NCI-H226 (cell line): ENCODE results near the gene DAW1.

ENCODE experiments used
- DNase-seq: peaks from one replicate; pipeline ENCODE4 v3.0.0-alpha.2; 2015

DAW1 gene

DNA sequence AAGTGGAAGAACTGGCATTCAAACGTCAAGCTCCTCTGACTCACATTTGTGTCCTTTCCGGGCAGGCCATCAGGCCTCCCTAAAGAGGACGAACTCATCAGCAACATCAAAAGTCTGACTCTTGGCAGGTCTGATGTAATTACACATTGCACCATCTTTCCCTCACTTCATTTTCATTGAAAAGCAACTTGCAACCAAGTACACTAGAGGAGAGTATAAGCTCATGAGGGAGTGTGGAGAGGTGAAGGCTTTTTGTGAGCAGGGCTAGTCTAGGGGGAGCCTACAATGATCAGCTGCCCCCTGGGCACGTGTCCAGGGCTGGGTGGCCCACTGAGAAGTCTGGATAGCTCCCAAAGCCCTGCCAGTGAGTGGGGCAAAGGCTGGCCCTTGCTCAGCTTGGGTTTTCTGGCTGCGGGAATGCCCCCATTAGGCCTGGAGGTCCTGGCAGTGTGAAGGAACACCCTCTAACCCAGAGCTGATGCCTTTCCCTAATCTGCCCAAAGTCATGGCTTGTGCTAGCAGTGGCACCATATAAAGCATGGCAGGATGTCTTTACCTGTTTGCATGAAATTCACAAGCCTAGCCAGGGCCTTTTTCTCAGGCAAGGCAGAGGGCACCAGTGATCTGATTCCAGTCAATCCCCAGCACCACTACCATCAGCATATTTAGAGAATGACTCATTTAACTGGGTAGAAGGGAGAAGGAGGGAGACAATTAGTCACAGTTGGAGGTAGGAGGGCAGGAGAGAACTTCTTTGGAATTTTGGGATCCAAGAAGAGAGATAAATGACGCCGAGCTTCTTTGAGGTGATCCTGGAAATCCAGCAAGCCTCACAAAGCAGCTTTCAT lies 8.5 kb upstream of the DAW1 start:
- DNase-seq: peak; percentile 98

DNA sequence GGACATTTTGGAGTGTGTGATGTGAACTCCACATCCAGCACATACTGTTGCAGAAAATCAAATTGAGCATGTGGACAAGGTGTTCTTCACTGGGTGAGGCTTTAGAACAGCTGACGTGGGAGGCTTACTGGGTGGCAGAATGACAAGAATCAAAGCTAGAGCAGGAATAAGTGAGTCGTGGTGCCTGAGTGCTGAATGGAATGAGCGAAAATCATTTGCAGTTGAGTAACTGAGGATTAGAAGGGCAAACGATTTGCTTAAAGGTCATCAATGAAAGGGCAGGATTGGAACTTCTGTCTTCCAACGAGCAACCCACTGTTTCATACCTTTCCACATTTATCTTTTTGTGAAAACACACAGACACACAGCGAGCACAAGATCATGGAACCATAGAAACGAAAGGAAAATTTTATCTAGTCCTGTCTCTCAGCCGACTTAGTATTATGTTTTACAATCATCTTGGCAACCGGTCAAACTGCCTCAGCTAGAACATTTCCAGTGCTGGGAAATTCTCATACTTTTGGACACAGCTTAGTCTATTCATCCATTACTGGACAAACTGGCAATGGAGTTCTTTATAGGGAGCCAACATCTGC lies 7.2 kb upstream of the DAW1 start:
- DNase-seq: peak; percentile 61

DNA sequence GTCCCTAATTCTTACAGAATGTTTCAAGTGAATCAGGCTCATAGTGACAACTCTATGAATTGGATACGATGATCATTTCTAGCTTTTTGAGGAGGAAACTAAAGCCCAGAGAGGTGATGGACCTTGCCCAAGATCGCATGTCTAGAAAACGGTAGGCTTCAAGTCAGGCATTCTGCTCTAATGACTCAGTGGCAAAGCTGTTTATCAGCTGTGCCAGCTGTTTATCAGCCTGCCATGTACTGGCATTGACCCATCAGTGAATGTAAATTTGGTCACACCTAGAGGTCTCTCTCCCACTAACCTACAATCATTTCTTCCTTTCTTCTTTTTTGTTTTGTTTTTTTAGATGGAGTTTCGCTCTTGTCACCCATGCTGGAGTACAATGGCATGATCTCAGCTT lies 6.1 kb upstream of the DAW1 start:
- peak; percentile 70 for DNase-seq

DNA sequence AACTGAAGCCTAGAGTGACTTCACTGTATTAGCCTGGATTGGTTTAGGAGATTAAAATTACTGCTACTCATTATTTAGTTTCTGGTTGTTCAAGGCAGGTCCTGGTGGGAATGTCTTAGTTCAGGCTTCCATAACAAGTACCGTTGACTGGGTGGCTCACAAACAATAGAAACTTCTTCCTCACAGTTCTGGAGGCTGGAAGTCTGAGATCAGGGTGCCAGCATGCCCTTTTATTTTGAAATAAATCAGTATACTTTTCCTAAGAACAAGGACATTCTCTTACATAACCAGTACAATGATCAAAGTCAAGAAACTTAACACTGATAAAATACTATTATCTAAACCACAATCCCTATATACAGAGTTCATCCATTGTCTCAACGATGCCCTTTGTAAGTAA lies 4.0 kb upstream of the DAW1 start:
- DNase-seq: no peak

DNA sequence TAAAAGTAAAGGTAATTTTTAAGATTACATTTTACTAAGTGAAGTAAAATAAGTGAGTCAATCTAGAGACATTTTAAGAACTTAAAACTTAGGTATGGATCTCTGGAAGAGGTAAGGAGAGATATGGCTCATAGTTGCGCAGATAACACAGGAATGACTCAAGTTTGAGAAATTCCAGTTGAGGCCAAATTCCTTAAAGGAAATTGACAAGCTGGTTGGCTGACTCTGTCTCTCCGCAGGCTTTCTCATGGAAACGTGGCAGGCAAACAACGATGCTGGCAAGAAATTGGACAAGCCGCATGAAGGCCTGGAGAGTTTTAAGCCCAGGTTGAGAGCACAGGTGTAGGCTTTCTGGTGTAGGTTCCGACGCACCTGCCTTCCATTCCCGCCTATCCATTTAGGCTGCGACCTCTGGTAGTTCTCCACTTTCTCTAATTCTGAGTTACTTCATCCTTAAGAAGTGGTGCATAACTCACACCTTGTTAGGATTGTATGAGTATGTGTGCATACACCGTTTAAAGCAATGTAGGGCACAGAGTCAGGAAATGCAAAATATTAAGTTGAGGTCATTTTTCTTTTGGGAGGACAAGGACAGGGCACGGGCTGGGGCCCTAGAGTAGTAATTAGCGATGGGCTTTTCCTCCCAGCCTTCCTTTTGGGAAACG lies 589 bp upstream of the DAW1 start:
- DNase-seq: peak; percentile 97

DNA sequence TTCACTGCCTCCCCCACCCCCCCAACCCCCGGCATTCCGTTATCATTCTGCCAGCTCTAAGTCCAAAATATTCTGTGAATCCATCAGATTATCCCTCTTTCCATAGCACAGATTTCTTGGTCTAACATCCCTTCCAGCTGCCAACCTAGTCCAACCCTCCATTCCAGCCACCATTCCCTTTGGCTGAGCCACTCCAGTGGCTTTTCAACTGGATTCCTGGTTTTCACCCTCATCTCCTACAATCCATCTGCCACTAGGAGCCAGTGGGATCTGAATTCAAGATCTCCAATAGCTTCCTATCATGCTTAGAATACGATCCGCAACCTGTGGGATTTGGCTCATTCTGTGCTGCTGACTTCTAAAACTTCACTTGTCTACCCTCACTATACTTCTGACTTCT lies 1.2 kb downstream of the DAW1 start:
- no peak for DNase-seq

DNA sequence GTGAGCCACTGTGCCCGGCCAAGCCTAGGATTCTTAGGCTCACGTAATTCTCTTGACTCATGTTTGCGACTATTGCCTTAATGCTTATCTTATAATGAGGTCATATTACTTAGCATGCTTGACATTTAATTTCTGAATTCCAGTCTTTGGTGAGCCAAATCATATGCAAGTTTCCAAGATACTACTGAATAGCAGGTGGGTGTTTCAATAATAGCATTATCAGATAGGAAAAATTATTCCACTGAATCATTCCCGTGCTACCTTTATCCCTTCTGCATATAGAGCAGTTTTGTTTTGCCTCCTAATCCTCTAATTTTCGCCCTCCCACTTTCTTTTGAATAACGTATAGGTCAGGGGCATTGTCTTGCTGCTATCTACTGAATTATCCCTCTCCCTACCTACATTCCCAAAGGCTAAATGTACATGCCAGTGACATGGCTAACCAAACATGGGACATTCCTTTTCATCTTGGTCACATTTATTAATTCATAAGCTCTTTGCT lies 4.9 kb downstream of the DAW1 start:
- DNase-seq: peak; percentile 96

DNA sequence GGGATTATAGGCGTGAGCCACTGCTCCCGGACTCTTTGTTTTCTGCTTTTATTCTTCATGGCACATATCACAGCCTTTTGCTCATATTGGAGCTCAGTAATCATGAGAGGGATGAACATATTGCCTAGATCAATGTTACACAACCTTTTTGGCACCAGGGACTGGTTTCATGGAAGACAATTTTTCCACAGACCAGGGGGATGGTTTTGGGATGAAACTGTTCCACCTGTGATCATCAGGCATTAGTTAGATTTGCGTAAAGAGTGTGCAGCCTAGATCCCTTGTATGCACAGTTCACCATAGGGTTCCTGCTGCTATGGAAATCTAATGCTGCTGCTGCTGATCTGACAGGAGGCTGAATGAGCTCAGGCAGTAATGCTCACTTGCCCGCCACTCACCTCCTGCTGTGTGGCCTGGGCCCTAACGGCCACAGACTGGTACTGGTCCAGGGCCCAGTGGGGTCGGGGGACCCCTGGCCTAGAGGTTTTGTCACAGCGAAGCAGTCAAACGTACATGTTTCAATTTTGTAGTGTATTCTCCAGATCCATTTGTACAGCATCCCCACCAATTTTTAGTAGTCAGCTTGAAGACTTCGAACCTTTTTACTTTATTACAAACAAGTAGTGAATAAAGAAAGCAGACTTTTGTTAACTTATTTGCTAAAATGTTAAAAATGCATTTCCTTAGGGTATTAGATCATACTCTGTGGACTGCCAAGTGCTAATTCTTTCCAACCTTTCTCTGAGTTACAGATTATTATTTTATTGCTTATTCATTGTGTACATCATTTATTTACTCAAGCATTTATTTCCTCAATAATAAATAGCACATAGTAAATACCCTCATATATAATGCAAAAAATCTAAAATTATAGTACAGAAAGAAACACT lies 6.2 kb downstream of the DAW1 start:
- no peak for DNase-seq

DNA sequence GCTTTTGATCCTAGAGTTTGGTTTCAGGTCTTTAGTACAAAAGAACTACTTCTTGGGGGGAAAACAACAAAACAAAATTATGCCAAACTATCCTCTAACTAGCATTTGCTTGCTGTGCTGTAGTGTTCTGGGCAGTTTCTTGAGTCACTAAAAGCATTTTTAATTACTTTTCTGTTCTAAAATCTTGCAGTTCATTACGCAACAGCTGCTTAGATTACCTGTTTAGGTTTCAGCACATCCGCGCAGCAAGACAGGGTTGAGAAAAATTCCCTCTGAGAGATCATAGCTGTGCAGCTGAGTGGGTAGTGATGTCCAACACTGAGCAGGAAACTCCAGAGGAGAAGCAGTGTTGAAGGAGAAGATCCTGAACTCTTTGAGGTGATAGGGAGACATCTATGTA lies 9.0 kb downstream of the DAW1 start:
- no peak for DNase-seq

DNA sequence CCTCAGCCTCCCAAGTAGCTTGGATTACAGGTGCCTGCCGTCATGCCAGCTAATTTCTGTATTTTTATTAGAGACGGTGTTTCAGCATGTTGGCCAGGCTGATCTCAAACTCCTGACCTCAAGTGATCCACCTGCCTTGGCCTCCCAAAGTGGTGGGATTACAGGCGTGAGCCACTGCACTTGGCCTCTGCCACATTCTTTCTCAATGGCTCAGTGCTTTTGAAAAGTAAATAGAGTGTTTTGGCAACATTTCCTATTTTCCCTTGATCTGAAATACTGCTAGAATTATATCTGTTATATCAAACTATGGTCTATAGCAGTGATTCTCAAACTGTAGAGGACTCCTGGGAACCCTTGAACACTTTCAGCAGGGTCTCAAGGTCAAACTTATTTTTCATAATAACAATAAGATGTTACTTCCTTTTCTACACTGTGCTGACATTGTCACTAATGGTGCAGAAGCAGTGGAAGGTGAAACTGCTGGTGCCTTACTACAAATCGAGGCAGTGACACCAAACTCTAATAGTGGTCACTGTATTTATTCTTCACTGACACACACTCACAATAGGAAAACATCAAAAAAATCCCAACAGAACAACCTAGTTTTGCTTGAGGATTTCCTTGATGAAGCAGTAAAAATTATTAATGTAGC lies 10.6 kb downstream of the DAW1 start:
- no peak for DNase-seq

DNA sequence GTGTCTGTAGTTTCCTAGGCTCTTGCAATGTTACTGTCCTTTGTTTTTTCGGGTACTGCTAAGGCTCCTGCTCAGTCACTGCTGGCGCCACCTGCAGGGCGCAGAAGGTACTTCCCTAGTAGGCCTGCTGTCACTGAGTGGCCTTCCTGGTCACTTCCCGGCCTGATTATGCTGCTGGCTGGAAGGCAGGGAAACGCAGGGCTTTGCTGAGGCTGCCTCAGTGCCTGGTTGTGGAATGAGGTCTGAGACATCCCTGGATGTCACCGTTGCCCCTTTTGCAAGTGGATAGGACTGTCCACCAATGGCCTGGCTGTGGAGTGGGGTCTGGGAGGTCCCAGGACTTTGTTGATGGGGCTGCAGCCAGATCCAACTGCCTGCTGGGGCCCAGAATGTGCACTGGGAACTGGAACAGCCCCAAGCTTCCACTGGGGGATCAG lies 13.1 kb downstream of the DAW1 start:
- DNase-seq: peak; percentile 45

DNA sequence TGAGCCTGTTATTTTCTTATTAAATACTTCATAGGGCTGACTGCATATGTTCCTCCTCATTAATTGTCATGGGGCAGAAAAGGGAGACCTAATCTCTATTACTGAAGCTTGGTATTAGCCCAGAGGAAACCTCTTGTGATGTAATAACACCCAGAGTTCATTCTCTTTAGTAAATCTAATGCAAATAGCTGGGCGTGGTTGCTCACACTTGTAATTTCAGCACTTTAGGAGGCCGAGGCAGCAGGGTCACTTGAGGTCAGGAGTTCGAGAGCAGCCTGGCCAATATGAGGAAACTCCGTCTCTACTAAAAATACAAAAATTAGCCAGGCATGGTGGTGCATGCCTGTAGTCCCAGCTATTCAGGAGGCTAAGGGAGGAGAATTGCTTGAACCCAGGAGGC lies 14.7 kb downstream of the DAW1 start:
- DNase-seq: no peak

DNA sequence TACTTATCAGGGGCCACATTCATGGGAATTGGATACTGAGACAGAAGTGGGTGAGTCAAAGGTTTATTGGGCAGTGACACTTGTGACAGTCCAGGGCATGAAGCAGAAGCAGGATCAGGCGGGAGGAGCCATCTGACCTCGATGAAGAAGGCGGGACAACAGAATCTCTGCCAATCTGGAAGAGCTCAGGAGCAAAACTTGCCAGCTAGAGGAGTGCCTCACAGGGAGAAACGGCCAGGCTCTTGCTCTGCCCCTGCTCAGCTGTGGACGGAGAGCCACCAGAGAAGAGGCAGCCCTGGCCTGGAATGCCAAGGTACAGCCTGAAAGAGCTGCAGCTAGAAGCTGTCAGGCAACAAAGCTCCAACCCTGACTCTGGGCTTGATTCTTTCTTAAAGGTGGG lies 16.9 kb downstream of the DAW1 start:
- DNase-seq: no peak

DNA sequence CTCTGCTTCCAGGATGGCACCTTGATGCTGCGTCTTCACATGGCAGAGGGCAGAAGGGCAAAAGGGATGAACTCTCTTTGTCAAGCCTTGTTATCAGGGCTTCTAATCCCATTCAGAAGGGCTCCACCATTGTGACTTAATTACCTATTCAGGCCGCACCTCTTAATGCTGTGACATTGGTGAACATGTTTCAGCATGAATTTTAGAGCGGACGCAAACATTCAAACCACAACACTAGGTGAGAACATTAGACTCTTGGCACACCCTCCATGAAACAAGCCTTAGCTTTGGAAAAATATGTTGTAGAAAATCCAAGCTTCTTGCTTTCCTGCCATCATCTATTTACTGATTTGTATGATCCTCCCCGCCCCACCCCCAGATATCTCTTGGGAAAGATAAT lies 17.9 kb downstream of the DAW1 start:
- no peak for DNase-seq

DNA sequence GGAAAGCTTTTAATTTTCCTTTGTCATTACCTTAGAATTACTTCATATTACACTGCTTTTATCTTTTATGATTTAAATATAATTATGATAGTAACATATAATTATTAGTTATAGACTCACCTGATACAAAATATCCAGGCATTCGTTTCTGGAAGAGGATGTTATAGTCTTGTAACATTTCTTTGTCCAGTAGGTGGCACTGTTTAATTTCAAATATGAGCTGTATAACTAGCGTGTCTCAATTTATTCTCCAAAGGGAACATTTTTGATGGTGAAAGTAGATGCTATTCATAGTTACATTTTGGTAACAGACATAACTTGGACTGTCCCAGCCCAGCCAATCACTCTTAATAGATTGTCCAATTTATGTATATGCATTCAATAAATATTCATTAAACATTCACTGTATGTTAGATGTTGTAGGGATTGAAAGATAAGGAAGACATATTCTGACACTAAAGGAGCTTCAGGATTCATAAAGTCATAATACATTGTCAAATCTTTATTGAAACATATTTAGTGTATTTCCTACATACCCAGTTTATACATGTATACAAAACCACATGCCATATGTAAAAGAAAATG lies 19.2 kb downstream of the DAW1 start:
- peak; percentile 33 for DNase-seq

DNA sequence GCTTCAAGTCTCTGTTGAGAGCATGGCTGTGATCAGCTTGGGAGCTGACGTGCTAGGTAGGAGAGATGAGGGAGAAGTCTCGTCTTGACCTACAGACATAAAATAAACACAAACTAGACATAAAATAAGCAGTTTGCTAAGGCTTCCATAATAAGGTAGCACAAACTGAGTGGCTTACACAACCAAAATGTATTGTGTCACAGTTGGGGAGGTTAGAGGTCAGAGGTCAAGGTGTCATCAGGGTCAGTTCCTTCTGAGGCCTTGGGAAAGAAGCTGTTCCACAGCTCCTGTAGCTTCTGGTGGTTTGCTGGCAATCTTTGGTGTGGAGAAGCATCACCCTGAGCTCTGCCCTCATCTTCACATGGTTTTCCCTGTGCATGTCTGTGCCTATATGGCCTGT lies 20.2 kb downstream of the DAW1 start:
- no peak for DNase-seq

DNA sequence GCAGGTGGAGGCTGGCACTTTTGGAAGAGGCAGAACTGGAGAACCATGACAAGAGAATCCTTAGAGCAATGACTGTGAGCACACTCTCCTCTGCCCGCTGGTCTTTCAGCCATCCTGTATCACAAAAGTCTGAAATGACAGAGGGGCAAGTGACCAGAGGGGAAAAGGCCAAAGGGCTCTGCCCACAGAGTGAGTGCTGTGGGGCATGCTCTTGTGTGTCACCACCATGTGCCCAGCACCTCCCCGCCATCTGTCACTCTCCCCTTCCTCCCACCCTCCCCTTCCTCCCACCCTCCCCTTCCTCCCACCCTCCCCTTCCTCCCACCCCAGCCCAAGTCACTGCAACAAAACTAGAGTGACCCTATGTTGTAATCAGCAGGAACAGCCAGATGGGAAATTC lies 31.9 kb downstream of the DAW1 start:
- DNase-seq: no peak

DNA sequence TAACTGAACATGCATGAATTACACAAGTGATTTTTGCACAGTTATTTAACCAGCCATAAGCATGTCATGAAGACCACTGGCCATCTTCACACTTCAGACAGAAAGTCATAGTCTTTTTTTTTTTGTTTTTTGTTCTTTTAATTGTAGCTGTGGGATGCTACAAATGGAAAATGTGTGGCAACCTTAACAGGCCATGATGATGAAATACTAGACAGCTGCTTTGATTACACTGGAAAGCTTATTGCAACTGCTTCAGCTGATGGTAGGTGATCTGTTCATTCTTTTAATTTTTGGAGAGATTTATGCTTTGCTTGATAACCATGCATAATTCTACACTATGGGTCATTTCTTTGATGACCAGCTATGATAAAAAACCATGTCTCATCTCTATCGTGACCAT lies 35.6 kb downstream of the DAW1 start:
- DNase-seq: no peak

DNA sequence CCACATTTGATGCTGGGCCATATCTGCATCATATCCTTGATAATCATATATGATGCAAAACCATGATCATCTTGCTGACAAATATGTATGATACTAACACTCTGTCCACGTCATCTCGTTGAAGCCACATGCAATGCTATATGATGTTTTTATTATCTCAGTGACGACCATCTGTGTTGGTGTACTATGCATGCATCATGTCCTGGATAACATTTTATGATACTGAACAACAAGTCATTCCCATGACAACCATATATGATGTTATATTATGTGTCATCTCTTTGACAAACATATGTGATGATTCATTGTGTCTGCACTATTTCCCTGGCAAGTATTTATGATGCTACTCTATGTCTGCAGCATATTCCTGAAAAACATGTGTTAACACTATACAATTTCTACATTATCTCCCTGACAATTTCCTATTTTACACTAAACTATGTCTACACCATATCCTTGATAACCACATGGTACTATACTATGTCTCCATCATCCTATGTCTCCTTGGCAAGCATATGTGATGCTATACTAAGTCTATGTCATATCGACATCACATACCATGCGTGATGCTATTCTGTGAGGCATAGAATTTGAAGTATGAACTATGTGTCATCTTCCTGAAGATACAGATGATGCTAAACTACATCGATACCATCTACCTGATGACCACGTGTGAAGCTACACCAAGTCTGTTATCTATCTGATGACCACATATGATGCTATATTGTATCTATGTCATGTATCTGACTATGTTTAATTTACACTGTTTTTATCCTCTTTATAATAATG lies 37.0 kb downstream of the DAW1 start:
- peak; percentile 10 for DNase-seq

DNA sequence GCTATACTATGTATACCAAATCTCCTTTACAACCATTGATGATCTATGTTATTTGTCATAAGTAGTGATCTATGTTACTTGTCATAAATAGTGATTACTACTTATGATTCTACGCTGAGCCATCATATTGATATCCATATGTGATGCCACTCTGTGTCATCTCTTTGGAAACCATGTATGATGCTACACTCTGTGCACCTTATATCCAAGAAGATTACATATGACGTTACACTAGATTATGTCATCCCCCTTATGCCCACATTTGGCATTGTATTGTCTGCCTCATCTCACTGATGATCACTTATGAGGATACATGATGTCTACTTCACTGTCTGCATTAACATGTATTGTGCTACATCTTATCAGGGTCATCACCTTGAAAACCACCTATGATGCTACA lies 42.9 kb downstream of the DAW1 start:
- no peak for DNase-seq

DNA sequence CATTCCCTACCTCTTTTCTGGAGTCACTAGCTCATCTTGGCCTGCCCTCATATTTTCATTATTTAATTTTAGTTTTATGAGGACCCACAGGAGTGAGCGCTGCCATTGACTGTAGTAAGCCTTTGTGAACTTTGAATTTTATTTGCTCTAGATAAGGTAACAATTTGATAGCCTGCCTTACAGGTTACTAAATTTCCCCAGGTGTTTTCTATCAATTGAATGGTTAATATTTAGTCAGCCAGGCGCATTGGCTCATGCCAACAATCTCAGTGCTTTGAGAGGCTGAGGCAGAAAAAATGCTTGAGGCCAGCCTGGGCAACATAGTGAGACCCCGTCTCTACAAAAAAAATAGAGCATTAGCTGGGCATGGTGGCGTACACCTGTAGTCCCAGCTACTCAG lies 50.2 kb downstream of the DAW1 start:
- no peak for DNase-seq
